ENCODE measurements around the gene IDH2. TPM values are rescaled to one million over a fixed set of nuclear protein-coding genes. Genes with fewer than 3 reads are reported as not detected.
A peak's percentile ranks its signal among the peaks of the same experiment; 100 is the strongest.
"Not testable (repeated sequence)": the region's sequence is repeated elsewhere in the genome, so short reads cannot be mapped to it uniquely, and the experiment has no call there.

Gene IDH2
- total and polyA plus RNA-seq, 8 donors, result 53.6 to 128 (median 112) TPM

DNA sequence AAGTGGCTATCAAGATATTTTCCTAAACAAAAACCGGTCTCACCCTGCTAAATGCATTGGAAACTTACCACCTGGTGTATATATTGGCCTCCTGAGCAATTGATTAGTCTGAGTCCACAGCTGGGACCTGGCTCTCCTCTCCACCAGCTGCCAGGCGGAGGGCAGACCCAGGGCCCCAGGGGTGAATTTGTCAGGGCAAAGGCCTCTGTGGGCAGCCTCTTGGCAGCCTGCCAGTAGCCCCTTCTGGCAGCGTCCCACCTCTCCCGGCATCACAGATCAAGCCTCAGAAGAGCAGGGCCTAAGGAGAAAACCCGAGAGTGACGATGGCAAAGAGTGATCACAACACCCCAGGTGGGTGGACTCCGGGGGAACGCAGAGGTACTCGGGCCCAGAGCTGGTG, 43.0 kb upstream of the IDH2 start:
- DNase-seq, result peak; percentile 72 to 84 (median 78)
- ATAC-seq, result peak; percentile 44 to 68 (median 59)
- H3K4me1 ChIP-seq, result peaks cover 0 to 18% (median 5%) of the 10 kb centered on the region in 3 donors
- no peaks in the 10 kb centered on the region for H3K9me3 ChIP-seq
- FAIRE-seq, result no peak
- intact Hi-C loops (cut with DNase I), result no loop called here
- TF ChIP-seq, protein P1, sequence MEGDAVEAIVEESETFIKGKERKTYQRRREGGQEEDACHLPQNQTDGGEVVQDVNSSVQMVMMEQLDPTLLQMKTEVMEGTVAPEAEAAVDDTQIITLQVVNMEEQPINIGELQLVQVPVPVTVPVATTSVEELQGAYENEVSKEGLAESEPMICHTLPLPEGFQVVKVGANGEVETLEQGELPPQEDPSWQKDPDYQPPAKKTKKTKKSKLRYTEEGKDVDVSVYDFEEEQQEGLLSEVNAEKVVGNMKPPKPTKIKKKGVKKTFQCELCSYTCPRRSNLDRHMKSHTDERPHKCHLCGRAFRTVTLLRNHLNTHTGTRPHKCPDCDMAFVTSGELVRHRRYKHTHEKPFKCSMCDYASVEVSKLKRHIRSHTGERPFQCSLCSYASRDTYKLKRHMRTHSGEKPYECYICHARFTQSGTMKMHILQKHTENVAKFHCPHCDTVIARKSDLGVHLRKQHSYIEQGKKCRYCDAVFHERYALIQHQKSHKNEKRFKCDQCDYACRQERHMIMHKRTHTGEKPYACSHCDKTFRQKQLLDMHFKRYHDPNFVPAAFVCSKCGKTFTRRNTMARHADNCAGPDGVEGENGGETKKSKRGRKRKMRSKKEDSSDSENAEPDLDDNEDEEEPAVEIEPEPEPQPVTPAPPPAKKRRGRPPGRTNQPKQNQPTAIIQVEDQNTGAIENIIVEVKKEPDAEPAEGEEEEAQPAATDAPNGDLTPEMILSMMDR (IDR thresholded peaks at IDR 0.05), result no peak
- H3K36me3 ChIP-seq, result no peaks in the 10 kb centered on the region
- H3K27me3 ChIP-seq, result no peaks in the 10 kb centered on the region
- peak overlapping the region in 2 of 4 donors; percentile 31 to 43 for H3K4me3 ChIP-seq
- peak overlapping the region; percentile 60 to 86 (median 74) for H3K27ac ChIP-seq
- WGBS, 2 donors, result 30 to 31% methylated on average over 9 of the region's 9 CpGs

DNA sequence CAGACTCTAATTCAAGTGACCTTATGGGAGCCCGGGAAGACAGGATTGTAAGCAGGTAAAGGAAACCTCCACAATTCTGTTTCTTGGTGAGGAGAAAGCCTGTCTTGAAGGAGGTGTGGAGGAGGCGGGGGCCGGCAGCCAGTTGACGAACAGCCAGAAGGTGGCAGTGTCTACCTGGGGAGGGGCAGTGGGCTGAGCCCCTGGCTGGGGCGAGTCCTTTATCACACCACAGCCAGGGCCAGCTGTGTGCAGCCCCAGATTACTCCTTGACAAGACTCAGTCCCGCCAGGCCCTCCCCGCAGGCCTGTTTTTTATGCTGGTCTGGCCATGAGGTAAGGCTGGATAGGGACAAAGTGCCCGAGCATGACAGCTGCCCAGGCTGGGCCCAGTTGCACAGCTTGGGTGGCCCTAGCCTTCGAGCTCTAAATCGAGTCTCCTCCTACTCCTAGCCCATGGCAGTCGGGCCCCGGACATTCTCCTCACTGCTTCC, 40.9 kb upstream of the IDH2 start:
- H3K36me3 ChIP-seq, result no peaks in the 10 kb centered on the region
- DNase-seq (peak; percentile 86 to 96 (median 92)), FAIRE-seq (no peak), ATAC-seq (peak; percentile 85 to 94 (median 92))
- no peaks in the 10 kb centered on the region for H3K9me3 ChIP-seq
- H3K27ac ChIP-seq, result peak overlapping the region in 3 of 4 donors; percentile 59 to 86 (median 84)
- WGBS, 2 donors, result 9 to 14% methylated on average over 12 of the region's 12 CpGs
- peaks cover 0 to 7% (median under 1%) of the 10 kb centered on the region in 3 donors for H3K4me1 ChIP-seq
- intact Hi-C loops (cut with DNase I), result no loop called here
- no peaks in the 10 kb centered on the region for H3K27me3 ChIP-seq
- TF ChIP-seq, protein P1 (IDR thresholded peaks at IDR 0.05), result peak; percentile 52 to 71 (median 63)
- H3K4me3 ChIP-seq, result no peak overlapping the region

DNA sequence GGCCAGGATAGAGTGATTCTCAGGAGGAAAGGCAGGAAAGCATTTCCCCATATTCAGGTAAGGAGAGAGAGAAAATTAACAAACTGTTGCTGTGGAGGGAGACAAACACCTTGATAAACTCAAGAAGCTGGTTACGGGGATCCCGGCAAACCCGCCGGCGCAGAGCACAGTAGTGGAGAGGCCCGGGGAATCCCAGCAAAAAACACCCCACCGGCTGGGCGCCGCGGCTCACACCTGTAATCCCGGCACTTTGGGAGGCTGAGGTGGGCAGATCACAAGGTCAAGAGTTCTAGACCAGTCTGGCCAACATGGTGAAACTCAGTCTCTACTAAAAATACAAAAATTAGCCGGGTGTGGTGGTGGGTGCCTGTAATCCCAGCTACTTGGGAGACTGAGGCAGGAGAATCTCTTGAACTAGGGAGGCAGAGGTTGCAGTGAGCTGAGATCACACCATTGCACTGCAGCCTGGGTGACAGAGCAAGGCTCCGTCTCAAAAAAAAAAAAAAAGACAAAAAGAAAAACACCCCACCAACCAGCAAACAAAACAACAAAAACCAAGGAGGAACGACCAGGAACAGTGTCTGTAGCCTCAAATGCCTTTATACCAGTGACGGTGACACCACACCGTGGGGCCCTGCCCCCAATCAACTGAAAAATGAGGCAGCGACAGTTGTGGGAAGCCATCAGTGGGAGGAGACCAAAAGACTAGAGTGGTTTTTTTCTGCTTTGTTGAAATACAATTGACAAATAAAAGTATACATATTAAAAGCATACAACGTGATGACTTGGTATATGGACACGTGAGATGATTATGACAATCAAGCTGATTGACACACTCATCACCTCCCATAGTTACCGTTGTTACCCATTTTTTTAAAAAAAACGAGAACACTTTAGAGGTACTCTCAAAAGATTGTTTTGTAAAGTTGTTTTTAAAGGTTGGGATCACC, 40.2 kb upstream of the IDH2 start:
- ATAC-seq, result no peak

DNA sequence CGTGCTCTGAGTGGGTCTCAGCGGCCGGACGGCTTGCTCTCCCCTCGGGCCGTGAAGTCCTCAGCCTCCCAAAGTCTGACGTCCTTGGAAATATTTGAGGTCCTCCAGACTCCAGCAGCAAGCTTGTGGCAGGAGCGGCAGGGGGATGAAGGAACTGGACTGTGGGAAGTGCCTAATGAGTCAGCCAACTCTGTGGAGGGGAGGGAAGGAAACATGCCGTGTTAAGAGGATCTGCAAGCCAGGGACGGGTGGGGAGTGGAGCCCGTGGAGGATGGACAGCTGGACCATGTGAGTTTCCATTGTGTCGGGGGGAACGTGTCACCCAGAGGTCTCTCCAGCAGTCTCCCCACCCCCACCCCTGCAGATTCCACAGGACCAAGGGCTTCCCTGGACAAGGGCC, 39.4 kb upstream of the IDH2 start:
- no peak overlapping the region for H3K4me3 ChIP-seq
- intact Hi-C loops (cut with DNase I), result no loop called here
- no peaks in the 10 kb centered on the region for H3K9me3 ChIP-seq
- WGBS, 2 donors, result 78 to 92% methylated on average over 13 of the region's 13 CpGs
- ATAC-seq (no peak), DNase-seq (no peak), FAIRE-seq (no peak)
- peaks cover 0 to 7% (median 0%) of the 10 kb centered on the region in 3 donors for H3K4me1 ChIP-seq
- no peaks in the 10 kb centered on the region for H3K27me3 ChIP-seq
- no peak overlapping the region for H3K27ac ChIP-seq
- no peaks in the 10 kb centered on the region for H3K36me3 ChIP-seq
- TF ChIP-seq, protein P1 (IDR thresholded peaks at IDR 0.05), result no peak

More for the DNA sequence above, 40.2 kb upstream of the IDH2 start:
- DNase-seq (peak in 1 of 6 donors; percentile 45), FAIRE-seq (no peak)
- intact Hi-C loops (cut with DNase I), result no loop called here
- Histone ChIP-seq H3K27me3 (no peaks in the 10 kb centered on the region), H3K36me3 (no peaks in the 10 kb centered on the region), H3K4me1 (peaks cover 0 to 7% (median 0%) of the 10 kb centered on the region in 3 donors), H3K27ac (peak overlapping the region in 2 of 4 donors; percentile 84 to 86), H3K9me3 (no peaks in the 10 kb centered on the region), H3K4me3 (no peak overlapping the region)
- TF ChIP-seq, protein P1 (IDR thresholded peaks at IDR 0.05), result no peak
- 71 to 72% methylated on average over 21 of the region's 21 CpGs for WGBS, 2 donors

DNA sequence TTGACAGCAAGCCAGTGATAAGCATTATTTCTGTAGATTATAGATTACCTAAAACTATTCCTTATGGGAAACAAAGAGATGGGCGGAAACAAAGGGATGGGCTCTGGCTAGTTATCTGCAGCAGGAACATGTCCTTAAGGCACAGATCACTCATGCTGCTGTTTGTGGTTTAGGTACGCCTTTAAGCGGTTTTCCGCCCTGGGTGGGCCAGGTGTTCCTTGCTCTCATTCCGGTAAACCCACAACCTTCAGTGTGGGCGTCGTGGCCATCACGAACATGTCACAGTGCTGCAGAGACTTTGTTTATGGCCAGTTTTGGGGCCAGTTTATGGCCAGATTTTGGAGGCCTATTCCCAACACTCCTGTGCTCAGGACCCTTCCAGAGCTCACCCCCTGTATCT, 37.3 kb upstream of the IDH2 start:
- ATAC-seq; H3K4me3 ChIP-seq; H3K27ac ChIP-seq; FAIRE-seq; H3K9me3 ChIP-seq; H3K36me3 ChIP-seq; H3K27me3 ChIP-seq; DNase-seq; H3K4me1 ChIP-seq; intact Hi-C loops (cut with DNase I): not testable (repeated sequence)
- 95 to 96% methylated on average over 8 of the region's 8 CpGs for WGBS, 2 donors

All from pancreas (tissue), 10 donors.